Measurements from ENCODE around the gene ZFR2.

- TF ChIP-seq POLR2A (IDR thresholded peaks at IDR 0.05), result no peak
- no peak for TF ChIP-seq CTCF (IDR thresholded peaks at IDR 0.05)
- no peak for TF ChIP-seq EP300 (IDR thresholded peaks at IDR 0.05)
Observed at GRCh38 chr19:3840804-3841203, 28.0 kb downstream of the ZFR2 start.
